Measurements from ENCODE around the gene SLC38A5.

DNA sequence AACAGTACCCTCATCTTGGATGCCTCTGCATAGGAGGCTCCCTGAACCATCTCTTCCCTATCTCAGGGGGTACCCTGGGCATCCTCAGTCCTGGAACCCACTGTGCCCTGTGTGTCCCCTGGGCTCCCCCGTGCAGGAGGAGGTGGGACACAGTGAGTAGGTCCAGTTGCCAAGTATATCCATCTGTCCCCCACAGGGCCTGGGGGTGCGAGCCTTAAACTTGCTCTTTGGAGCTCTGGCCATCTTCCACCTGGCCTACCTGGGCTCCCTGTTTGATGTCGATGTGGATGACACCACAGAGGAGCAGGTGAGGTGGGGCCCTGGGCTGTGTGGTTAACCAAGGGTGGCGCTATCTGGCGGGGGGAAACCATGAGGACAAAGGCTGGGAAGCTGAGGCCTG, 46.9 kb upstream of the SLC38A5 start:
- TF ChIP-seq EZH2 (IDR thresholded peaks at IDR 0.05; ENCODE audit: low read depth), result no peak
- TF ChIP-seq, protein P1, sequence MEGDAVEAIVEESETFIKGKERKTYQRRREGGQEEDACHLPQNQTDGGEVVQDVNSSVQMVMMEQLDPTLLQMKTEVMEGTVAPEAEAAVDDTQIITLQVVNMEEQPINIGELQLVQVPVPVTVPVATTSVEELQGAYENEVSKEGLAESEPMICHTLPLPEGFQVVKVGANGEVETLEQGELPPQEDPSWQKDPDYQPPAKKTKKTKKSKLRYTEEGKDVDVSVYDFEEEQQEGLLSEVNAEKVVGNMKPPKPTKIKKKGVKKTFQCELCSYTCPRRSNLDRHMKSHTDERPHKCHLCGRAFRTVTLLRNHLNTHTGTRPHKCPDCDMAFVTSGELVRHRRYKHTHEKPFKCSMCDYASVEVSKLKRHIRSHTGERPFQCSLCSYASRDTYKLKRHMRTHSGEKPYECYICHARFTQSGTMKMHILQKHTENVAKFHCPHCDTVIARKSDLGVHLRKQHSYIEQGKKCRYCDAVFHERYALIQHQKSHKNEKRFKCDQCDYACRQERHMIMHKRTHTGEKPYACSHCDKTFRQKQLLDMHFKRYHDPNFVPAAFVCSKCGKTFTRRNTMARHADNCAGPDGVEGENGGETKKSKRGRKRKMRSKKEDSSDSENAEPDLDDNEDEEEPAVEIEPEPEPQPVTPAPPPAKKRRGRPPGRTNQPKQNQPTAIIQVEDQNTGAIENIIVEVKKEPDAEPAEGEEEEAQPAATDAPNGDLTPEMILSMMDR (conservative IDR thresholded peaks at IDR 0.05), result no peak

Measured in PC-9 (cell line).